ENCODE measurements around the gene ACTN4. TPM values are rescaled to one million over a fixed set of nuclear protein-coding genes. Genes with fewer than 3 reads are reported as not detected.

Gene ACTN4
- total and polyA plus RNA-seq, 10 of the 15 experiments (the other 5 are each of a cell fraction or from before 2014, with no cell fraction given), result 2.4 to 293 (median 72.5) TPM

DNA sequence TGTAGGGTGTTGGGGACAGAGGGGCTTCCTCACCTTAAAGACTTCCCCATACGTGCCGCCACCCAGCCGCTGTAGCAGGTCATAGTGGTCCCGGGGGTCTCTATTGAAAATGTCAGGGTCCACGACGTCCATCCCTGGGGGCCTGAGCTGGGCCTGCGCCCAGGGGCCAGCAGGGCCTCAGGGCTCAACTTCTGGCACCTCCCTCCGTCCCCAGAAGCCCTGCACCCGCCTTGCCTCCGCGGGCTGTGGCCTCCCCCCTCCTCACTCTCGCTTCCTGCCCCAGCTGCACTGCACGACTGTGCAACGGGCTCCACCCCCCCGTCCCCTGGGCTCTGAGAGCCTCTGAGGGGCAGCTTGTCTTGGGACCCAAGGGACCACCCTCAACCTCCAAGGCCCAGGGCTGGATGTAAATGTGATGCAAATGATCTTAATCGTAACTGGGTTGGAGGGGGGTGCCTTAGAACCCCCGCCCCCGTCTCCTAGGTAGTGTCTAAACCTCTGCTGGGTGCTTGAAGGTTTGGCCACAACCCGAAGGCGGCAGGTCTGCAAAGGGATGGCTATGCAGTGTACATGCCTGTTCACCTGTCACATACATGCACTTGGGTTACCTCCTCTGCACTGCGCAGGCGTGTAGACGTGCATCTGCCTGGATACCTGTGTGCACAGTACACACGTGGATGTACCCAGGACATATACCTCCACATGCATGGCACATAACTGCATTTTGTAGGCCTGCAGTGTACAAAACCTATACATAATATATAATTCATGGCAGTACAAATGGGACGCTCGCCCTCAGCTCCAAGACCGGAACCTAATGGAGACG is 29.5 kb upstream of the ACTN4 start, which contains the start of gene MAP4K1 (continued):
- TF ChIP-seq, protein P1, sequence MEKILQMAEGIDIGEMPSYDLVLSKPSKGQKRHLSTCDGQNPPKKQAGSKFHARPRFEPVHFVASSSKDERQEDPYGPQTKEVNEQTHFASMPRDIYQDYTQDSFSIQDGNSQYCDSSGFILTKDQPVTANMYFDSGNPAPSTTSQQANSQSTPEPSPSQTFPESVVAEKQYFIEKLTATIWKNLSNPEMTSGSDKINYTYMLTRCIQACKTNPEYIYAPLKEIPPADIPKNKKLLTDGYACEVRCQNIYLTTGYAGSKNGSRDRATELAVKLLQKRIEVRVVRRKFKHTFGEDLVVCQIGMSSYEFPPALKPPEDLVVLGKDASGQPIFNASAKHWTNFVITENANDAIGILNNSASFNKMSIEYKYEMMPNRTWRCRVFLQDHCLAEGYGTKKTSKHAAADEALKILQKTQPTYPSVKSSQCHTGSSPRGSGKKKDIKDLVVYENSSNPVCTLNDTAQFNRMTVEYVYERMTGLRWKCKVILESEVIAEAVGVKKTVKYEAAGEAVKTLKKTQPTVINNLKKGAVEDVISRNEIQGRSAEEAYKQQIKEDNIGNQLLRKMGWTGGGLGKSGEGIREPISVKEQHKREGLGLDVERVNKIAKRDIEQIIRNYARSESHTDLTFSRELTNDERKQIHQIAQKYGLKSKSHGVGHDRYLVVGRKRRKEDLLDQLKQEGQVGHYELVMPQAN (conservative IDR thresholded peaks at IDR 0.05), result 0 out of 2 replicates have a peak, but pooled peaks have one; percentile 20
- TF ChIP-seq BACH1 (IDR thresholded peaks at IDR 0.05; ENCODE audit: borderline replicate concordance) (peak; percentile 48), SPI1 (IDR thresholded peaks at IDR 0.05; ENCODE audit: borderline replicate concordance, insufficient read depth, low read depth, low read length) (peak; percentile 48; the same call in 1 of the 2 replicates), MXI1 (IDR thresholded peaks at IDR 0.05; ENCODE audit: low read depth, low read length) (peak; percentile 58; the same call in 1 of the 2 replicates), NR2C1 (IDR thresholded peaks at IDR 0.05) (0 out of 2 replicates have a peak, but pooled peaks have one; percentile 11), CBFB (IDR thresholded peaks at IDR 0.05; ENCODE audit: low read depth) (peak; percentile 52; the same call in 1 of the 2 replicates), SMAD5 (IDR thresholded peaks at IDR 0.05; ENCODE audit: low read depth) (no peak), BHLHE40 (IDR thresholded peaks at IDR 0.05; ENCODE audit: borderline replicate concordance in 1 of 2, low read depth in 2 of 2, low read length in 1 of 2) (peak; percentile 82 to 83), LARP7 (IDR thresholded peaks at IDR 0.05) (peak; percentile 68; the same call in 1 of the 2 replicates), TCF12 (IDR thresholded peaks at IDR 0.05; ENCODE audit: low read depth, low read length) (peak; percentile 88), KLF5 (IDR thresholded peaks at IDR 0.05; ENCODE audit: partially characterized antibody) (no peak), RB1 (IDR thresholded peaks at IDR 0.05; ENCODE audit: borderline replicate concordance) (peak; percentile 89; the same call in 1 of the 2 replicates), POLR2AphosphoS5 (IDR thresholded peaks at IDR 0.05; ENCODE audit: low read length) (peak; percentile 73; the same call in 1 of the 2 replicates), GATAD2B (conservative IDR thresholded peaks at IDR 0.05; ENCODE audit: low read depth) (peak; percentile 95), YBX1 (IDR thresholded peaks at IDR 0.05) (0 out of 2 replicates have a peak, but pooled peaks have one; percentile 62), NR2F1 (conservative IDR thresholded peaks at IDR 0.05) (peak; percentile 71), HDGF (IDR thresholded peaks at IDR 0.05) (peak; percentile 55; the same call in 1 of the 2 replicates), NR2C2 (IDR thresholded peaks at IDR 0.05; ENCODE audit: borderline replicate concordance, control insufficient read depth, insufficient read length, low read depth) (no peak), POU2F2 (IDR thresholded peaks at IDR 0.05; ENCODE audit: borderline replicate concordance, low read depth, low read length) (peak; percentile 94; the same call in 2 of the 3 replicates)
- TF ChIP-seq, protein P2, sequence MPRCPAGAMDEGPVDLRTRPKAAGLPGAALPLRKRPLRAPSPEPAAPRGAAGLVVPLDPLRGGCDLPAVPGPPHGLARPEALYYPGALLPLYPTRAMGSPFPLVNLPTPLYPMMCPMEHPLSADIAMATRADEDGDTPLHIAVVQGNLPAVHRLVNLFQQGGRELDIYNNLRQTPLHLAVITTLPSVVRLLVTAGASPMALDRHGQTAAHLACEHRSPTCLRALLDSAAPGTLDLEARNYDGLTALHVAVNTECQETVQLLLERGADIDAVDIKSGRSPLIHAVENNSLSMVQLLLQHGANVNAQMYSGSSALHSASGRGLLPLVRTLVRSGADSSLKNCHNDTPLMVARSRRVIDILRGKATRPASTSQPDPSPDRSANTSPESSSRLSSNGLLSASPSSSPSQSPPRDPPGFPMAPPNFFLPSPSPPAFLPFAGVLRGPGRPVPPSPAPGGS (IDR thresholded peaks at IDR 0.05; ENCODE audit: borderline replicate concordance, insufficient read depth, low read depth, low read length, poor library complexity, severe bottlenecking), result peak; percentile 35
- TF ChIP-seq, protein P3, sequence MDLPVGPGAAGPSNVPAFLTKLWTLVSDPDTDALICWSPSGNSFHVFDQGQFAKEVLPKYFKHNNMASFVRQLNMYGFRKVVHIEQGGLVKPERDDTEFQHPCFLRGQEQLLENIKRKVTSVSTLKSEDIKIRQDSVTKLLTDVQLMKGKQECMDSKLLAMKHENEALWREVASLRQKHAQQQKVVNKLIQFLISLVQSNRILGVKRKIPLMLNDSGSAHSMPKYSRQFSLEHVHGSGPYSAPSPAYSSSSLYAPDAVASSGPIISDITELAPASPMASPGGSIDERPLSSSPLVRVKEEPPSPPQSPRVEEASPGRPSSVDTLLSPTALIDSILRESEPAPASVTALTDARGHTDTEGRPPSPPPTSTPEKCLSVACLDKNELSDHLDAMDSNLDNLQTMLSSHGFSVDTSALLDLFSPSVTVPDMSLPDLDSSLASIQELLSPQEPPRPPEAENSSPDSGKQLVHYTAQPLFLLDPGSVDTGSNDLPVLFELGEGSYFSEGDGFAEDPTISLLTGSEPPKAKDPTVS (IDR thresholded peaks at IDR 0.05; ENCODE audit: low read depth, low read length), result no peak
- TF ChIP-seq, protein P4, sequence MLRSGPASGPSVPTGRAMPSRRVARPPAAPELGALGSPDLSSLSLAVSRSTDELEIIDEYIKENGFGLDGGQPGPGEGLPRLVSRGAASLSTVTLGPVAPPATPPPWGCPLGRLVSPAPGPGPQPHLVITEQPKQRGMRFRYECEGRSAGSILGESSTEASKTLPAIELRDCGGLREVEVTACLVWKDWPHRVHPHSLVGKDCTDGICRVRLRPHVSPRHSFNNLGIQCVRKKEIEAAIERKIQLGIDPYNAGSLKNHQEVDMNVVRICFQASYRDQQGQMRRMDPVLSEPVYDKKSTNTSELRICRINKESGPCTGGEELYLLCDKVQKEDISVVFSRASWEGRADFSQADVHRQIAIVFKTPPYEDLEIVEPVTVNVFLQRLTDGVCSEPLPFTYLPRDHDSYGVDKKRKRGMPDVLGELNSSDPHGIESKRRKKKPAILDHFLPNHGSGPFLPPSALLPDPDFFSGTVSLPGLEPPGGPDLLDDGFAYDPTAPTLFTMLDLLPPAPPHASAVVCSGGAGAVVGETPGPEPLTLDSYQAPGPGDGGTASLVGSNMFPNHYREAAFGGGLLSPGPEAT (IDR thresholded peaks at IDR 0.05; ENCODE audit: low read depth), result peak; percentile 13; the same call in 1 of the 2 replicates

All from GM12878 (cell line).